Activated T-helper 1 cell treated with anti-CD3 and anti-CD28 coated beads, Interleukin-2, amount 50 U/mL, for 16 hours (primary cell): ENCODE measurements around the gene PEX26.
"Not testable (repeated sequence)": the region's sequence is repeated elsewhere in the genome, so short reads cannot be mapped to it uniquely, and the experiment has no call there.

Experiments
- DNase-seq, 2 donors: peaks; one replicate each; pipeline ENCODE4 v3.0.0-alpha.2; 2020; ENCODE audit warnings: low read depth in 1 of 2, low spot score in 1 of 2

PEX26 gene

DNA sequence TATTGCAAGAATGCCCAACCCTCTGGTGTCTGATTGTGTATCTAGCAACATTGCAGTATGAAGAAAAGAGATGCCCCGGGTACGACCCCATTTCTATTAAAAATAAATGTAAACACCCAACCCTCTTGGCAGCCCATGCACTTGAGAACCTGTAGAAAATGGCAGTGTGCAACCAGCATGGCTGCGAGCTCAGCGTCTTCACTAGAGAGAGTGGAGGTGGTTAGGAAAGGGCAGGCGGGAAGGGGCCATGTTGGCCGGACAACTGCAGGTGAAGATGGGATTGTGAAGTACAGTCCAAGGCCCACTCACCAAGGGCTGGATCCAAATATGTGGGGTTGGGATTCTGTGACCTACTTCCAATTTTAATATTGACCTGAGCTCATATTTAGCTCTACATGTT lies 15.9 kb downstream of the PEX26 start:
- DNase-seq = no peak

DNA sequence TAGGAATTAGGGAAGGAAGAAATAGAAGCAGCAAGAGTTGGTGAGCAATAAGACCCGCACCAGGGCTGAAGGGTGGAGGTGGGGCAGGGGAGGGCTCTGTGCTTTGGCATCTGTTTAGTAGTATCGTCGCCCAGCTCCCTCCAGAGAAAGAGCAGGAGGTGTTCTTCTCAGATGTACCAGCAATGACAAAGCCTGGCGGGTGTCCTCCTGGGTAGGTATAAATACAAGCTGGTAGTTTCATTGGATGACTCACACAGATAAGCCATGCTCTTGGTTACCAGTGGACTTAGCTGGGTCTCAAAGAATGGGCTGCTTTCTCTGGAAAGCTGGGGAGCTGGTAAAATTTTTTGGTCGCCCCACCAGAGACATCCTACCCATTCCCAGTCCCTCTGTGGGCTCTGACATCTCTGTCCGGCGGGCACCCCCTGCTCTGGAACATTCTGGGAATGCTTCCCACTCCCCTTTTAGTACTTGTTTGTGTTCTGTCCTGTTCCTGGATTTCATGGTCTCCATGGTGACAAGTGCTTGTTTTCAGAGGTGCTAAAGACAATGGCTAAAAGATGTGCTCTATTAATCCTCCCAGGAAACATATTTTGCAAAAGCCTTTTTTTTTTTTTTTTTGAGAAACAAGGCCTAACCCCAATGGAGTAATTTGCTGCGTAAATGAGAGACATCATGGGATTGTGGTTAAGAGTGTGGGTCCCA lies 17.5 kb downstream of the PEX26 start:
- DNase-seq = no peak

DNA sequence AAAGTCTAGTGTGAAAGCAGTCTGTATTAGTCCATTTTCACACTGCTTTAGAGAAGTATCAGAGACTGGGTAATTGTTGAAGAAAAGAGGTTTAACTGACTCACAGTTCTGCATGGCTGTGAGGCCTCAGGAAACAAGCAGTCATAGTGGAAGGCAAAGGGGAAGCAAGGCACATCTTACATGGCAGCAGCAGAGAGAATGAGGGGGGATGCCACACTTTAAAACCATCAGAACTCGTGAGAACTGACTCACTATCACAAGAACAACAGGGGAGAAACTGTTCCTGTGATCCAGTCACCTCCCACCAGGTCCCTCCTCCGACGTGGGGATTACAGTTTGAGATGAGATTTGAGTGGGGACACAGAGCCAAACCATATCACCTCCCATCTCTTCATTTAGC lies 19.0 kb downstream of the PEX26 start:
- no peak for DNase-seq

GRCh38 chr22:18100781-18101180 lies 23.0 kb downstream of the PEX26 start:
- no peak for DNase-seq

- no peak for DNase-seq
These were observed 23.7 kb downstream of the PEX26 start for GRCh38 chr22:18101536-18101935.

GRCh38 chr22:18103527-18104269 lies 25.9 kb downstream of the PEX26 start:
- DNase-seq = no peak

DNA sequence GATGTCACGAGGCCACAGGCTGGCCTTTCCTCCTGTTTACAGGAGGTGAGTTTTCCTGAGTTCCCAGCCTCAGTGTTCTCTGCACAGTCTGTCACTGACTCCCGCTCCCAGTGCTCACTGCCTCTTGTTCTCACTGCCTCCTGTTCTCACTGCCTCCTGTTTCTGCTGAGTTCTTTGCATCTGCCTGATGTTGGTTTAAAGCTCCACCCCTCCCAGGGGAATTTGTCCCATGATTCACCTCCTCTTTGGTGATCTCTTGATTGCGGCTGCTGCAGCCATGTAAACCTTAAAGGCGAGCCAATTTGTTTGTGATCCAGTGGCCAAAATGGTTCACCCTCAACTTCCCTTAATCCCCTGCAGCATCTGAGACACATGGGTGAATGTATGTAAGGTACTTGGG lies 26.8 kb downstream of the PEX26 start:
- no peak for DNase-seq

DNA sequence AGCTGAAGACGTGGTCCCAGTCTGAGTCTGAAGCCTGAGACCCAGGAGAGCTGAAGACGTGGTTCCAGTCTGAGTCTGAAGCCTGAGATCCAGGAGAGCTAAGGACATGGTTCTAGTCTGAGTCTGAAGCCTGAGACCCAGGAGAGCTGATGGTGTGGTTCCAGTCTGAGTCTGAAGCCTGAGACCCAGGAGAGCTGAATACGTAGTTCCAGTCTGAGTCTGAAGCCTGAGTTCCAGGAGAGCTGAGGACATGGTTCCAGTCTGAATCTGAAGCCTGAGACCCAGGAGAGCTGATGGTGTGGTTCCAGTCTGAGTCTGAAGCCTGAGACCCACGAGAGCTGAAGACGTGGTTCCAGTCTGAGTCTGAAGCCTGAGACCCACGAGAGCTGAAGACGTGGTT lies 28.2 kb downstream of the PEX26 start:
- not testable (repeated sequence) for DNase-seq

GRCh38 chr22:18106550-18107341 lies 29.0 kb downstream of the PEX26 start:
- DNase-seq = not testable (repeated sequence)

- no peak for DNase-seq
These were observed 30.4 kb downstream of the PEX26 start for GRCh38 chr22:18108187-18108586.

DNA sequence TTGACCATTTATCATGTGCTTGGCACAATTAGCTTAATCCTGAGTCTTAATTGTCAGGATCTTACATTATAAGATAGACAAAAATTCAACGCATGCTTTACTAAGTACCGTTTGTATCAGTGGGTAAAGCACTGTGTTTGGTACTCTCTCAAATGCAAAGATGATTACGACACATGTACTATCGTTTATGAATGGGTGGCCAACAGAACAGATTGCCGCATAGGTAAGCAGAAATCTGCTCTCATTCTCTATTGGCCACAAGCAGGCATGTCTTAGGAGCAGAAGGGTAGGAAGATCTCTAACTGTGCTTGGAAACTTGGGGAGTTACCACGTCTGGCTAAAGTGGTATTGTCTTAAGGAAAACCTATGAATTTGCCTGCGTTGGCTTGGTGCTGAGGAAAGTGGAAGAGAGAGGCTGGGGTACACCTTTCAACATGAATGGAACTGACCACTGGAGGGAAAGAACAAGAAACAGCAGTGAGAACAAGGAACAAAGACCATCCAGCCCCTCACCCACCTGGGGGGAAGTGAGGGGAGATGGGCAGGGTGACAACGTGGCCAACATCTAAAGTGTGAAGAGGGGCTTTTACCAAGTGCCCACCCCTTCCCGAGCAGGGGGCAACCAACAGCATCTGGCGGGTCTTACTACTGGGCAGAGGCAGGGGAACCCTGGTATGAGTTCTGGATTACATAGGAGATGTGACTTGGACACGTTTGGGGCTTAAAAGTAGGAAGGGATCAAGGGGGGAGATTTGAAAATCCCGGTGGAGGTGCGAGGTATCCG lies 31.8 kb downstream of the PEX26 start:
- DNase-seq = no peak

DNA sequence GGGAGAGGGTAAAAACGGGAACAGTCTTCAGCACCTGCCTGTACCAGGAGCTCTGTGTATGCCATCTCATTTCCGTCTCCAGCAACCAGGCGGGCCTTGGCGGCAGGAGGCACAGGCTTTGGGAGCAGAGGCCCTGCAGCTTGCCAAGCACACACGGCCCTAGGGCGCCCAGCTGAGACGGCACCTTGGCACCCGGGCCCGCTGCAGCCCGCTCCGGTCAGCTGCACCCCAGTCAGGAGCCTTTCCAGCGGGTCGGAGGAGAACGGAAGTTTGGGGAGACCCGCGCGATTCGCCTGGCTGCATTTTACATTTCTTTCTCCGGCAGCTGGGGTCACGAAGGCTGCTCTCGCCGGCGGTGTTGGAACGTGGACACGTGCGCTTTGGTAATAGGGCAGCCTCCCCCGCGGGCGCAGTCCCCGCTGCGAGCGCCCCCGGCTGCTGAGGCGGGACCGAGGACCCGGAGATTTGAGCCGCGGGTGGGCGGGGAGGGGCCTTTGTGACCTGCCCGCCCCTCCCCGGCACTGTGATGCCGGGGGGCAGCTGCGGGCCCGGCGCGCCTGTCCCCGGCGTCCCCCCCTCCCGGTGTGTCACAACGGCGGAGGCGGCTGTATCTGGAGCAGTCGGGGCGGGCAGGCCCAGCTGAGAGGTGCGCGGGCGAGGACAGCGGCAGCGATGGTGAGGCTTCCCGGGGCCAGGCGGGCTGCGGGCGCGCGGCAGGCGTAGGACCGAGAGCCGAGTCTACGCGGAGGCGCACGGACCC lies 32.6 kb downstream of the PEX26 start, which contains the start of gene TUBA8:
Gene TUBA8, plus strand, starts transcription at position 616 of the 760 bp plus-strand sequence. Its CDS starts 57 bp downstream, at position 673.
- no peak for DNase-seq

GRCh38 chr22:18110954-18111758 lies 33.4 kb downstream of the PEX26 start:
- DNase-seq = no peak

- DNase-seq = no peak
These were observed 34.1 kb downstream of the PEX26 start for GRCh38 chr22:18111759-18112330.

GRCh38 chr22:18112440-18112839 lies 34.6 kb downstream of the PEX26 start:
- no peak for DNase-seq

DNA sequence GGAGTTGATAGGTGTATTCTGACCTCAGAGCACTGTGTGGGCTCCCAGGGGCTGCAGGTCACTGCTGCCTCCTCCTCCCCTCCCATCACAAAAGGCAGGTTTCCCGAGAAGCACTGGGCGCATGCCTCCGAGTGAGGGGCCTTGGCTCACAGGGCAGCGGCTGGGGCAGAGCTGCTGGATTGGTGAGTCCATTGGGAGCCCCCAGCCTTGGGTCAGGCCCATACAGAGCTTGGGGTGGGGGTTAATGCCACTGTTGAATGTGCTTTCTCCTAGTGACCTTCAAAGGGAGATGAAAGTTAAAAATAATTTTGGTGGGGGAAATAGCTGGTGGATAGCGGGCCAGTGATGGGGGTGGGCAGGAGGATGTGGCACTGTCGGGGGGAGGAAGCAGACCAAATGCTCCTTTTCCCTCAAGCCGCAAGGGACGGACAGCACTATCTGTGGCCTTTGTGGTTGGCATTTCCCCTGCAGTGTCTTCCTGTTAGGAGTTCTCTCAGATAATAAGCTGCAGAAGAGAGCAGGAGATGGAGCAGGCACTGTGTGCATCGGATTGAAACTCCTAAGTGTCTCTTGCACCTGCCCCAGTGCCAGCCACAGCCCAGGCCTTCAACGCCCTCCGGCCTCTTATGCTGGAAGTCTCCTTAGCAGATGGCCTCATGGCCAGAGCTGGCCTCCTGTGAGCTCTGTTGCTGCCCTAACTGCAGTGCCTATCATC lies 36.0 kb downstream of the PEX26 start:
- DNase-seq = no peak

GRCh38 chr22:18114495-18114894 lies 36.7 kb downstream of the PEX26 start:
- DNase-seq = no peak

- DNase-seq = no peak
These were observed 37.3 kb downstream of the PEX26 start for GRCh38 chr22:18114976-18115652.
